Measurements from ENCODE around the gene CADPS2. TPM values are rescaled to one million over a fixed set of nuclear protein-coding genes. Genes with fewer than 3 reads are reported as not detected.

The CADPS2 gene
- total and polyA plus RNA-seq, 2 of the 8 experiments (the other 6 are each of a cell fraction or from before 2014, with no cell fraction given): 8.9 to 22.3 TPM

GRCh38 chr7:122379491-122379890 is 506.8 kb downstream of the CADPS2 start:
- no peak for FAIRE-seq
- no peak overlapping the region for H3K9ac ChIP-seq (replicated peaks in 1 of 4; ENCODE audit: extremely low read depth in 1 of 4, low read depth in 3 of 4, low read length in 3 of 4)

More at GRCh38 chr7:122379491-122379890, 506.8 kb downstream of the CADPS2 start:
- H2BK120ac ChIP-seq (replicated peaks; ENCODE audit: low read depth, low read length): no peak overlapping the region
- H2BK20ac ChIP-seq (ENCODE audit: low read length): no peak overlapping the region
- no peak overlapping the region for H3K56ac ChIP-seq (replicated peaks; ENCODE audit: insufficient read length, low read depth, low read length)
- no peaks in the 10 kb centered on the region for H3K23me2 ChIP-seq (ENCODE audit: low read depth, low read length)
- H4K20me1 ChIP-seq (replicated peaks in 1 of 2; ENCODE audit: control insufficient read depth in 1 of 2, insufficient read depth in 2 of 2, low read length in 2 of 2): no peaks in the 10 kb centered on the region
- no peak overlapping the region for H3K18ac ChIP-seq (ENCODE audit: extremely low read depth, low read length)
- H3K9me3 ChIP-seq (ENCODE audit: insufficient read depth in 2 of 2, low read depth in 1 of 2, low read length in 1 of 2): no peaks in the 10 kb centered on the region
- peaks cover 0 to 7% (median 3%) of the 10 kb centered on the region in 4 experiments; a peak in 2 of 7 replicates for H3K4me1 ChIP-seq (replicated peaks in 1 of 4; ENCODE audit: control insufficient read depth in 3 of 4, insufficient read depth in 4 of 4, low read length in 3 of 4)
- H2BK15ac ChIP-seq (ENCODE audit: low read length): no peak overlapping the region
- H3K23ac ChIP-seq (ENCODE audit: insufficient read length): no peak overlapping the region
- H2BK5ac ChIP-seq (ENCODE audit: low read depth, low read length): no peak overlapping the region
- no peak overlapping the region for H3K4me3 ChIP-seq (ENCODE audit: extremely low read depth in 1 of 4, insufficient read depth in 2 of 4, low read depth in 3 of 4, low read length in 4 of 4)
- no peaks in the 10 kb centered on the region; a peak in 1 of 7 replicates for H3K27me3 ChIP-seq (replicated peaks in 1 of 4; ENCODE audit: control insufficient read depth in 3 of 4, extremely low read depth in 1 of 4, insufficient read depth in 3 of 4, low read length in 3 of 4)
- H4K8ac ChIP-seq (ENCODE audit: extremely low read depth, insufficient read depth, low read length): no peak overlapping the region
- no peak overlapping the region for H3K4ac ChIP-seq (replicated peaks; ENCODE audit: insufficient read length, low read depth, low read length)
- H4K5ac ChIP-seq (ENCODE audit: insufficient read length, low read depth, low read length): no peak overlapping the region
- H3K79me2 ChIP-seq (ENCODE audit: control insufficient read depth in 1 of 2, insufficient read depth in 2 of 2, low read length in 2 of 2): no peaks in the 10 kb centered on the region
- H2AK5ac ChIP-seq (ENCODE audit: low read depth, low read length): no peak overlapping the region
- POLR2A ChIA-PET (ENCODE audit: partially characterized antibody): interaction anchor here (0.9 kb wide), 1 partner anchor 10 kb away, joined by 3 read pairs; no protein-coding TSS in a partner anchor
- no peaks in the 10 kb centered on the region for H3K79me1 ChIP-seq (ENCODE audit: low read depth, low read length)
- H3K36me3 ChIP-seq (ENCODE audit: control insufficient read depth in 2 of 4, insufficient read depth in 4 of 4, low read length in 3 of 4): no peaks in the 10 kb centered on the region
- H2BK12ac ChIP-seq (ENCODE audit: low read depth, low read length): no peak overlapping the region
- CTCF ChIA-PET (ENCODE audit: partially characterized antibody): interaction anchor here (0.8 to 1.2 kb wide), 2 partner anchors 14 to 30 kb away, joined by 3 read pairs; no protein-coding TSS in a partner anchor
- H4K91ac ChIP-seq (replicated peaks; ENCODE audit: insufficient read length, low read length): no peak overlapping the region
- H2AFZ ChIP-seq (ENCODE audit: low read length): no peak overlapping the region
- no peak overlapping the region for H3K27ac ChIP-seq (ENCODE audit: low read depth, low read length)
- TF ChIP-seq KDM1A (IDR thresholded peaks at IDR 0.05; ENCODE audit: borderline replicate concordance, low read length): no peak
- TF ChIP-seq SIRT6 (IDR thresholded peaks at IDR 0.05; ENCODE audit: low read length): no peak
- no peak for TF ChIP-seq SUZ12 (IDR thresholded peaks at IDR 0.05; ENCODE audit: low read length)
- TF ChIP-seq SP2 (IDR thresholded peaks at IDR 0.05; ENCODE audit: low read length): no peak
- no peak for TF ChIP-seq RFX5 (IDR thresholded peaks at IDR 0.05; ENCODE audit: borderline replicate concordance, low read depth, low read length)
- DNase-seq (ENCODE audit: low read depth in 1 of 2, low spot score in 2 of 2): no peak
- no peak overlapping the region for H3K14ac ChIP-seq (ENCODE audit: insufficient read length)
- no peak overlapping the region for H3K4me2 ChIP-seq (ENCODE audit: insufficient read depth in 1 of 2, low read depth in 2 of 2, low read length in 2 of 2)

Data from H1 (cell line).